OCI-LY3 (cell line): Measurements from ENCODE around the gene OXCT1.

Source experiments
- CTCF ChIP-seq: fragments of 200-600, 300-600 bp; sonication (generic); IDR thresholded peaks from 2 replicates; pipeline ENCODE4 v1.5.1; 2014; ENCODE audit warnings: antibody characterized with exemption, low read length, low read depth
- EZH2phosphoT487 ChIP-seq: fragments of 200-600 bp; shearing (Covaris generic); IDR thresholded peaks from 2 replicates; pipeline ENCODE4 v1.6.1; 2018; ENCODE audit warnings: antibody characterized with exemption, mixed run types, low read depth

GRCh38 chr5:41848983-41849382, 21.2 kb downstream of the OXCT1 start:
- TF ChIP-seq CTCF, result no peak
- no peak for TF ChIP-seq EZH2phosphoT487
